ENCODE results near the gene POLR3GL. TPM values are rescaled to one million over a fixed set of nuclear protein-coding genes. Genes with fewer than 3 reads are reported as not detected.

The POLR3GL gene
- total and polyA plus RNA-seq, 2 experiments from 2014 or later, result 3.1 to 9.5 TPM

DNA sequence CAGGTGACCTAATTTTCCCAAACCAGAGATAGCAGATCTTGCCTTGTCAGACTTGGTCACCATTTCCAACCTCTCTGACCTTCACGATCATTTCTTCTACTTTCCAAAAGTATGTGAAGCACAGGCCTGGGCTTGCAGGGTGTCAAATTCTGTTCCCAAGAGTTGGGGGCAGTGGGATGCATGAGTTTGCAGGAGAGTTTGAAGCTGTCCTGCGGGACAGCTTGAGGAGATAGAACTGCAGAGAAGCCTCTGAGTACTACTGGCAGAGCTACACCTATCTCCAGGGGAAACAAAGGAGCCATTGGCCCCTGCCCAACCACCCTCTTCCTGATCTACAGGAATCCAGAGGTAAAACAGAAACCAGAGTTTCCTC lies 20.6 kb downstream of the POLR3GL start:
- Histone ChIP-seq H3K4me3 (no peak overlapping the region), H3K27ac (ENCODE audit: low read depth) (no peak overlapping the region)
- no peak for DNase-seq (ENCODE audit: low spot score)

More for the DNA sequence above, 20.6 kb downstream of the POLR3GL start:
- no peak for TF ChIP-seq STAT1 (IDR thresholded peaks at IDR 0.05; ENCODE audit: unreplicated experiment)
- TF ChIP-seq CREB1 (CRISPR knock-in tag; IDR thresholded peaks at IDR 0.05; ENCODE audit: low read depth), result no peak
- no peak for TF ChIP-seq EZH2phosphoT487 (IDR thresholded peaks at IDR 0.05; ENCODE audit: unreplicated experiment)
- TF ChIP-seq NANOG (IDR thresholded peaks at IDR 0.05; ENCODE audit: borderline replicate concordance), result no peak
- TF ChIP-seq, protein P1, sequence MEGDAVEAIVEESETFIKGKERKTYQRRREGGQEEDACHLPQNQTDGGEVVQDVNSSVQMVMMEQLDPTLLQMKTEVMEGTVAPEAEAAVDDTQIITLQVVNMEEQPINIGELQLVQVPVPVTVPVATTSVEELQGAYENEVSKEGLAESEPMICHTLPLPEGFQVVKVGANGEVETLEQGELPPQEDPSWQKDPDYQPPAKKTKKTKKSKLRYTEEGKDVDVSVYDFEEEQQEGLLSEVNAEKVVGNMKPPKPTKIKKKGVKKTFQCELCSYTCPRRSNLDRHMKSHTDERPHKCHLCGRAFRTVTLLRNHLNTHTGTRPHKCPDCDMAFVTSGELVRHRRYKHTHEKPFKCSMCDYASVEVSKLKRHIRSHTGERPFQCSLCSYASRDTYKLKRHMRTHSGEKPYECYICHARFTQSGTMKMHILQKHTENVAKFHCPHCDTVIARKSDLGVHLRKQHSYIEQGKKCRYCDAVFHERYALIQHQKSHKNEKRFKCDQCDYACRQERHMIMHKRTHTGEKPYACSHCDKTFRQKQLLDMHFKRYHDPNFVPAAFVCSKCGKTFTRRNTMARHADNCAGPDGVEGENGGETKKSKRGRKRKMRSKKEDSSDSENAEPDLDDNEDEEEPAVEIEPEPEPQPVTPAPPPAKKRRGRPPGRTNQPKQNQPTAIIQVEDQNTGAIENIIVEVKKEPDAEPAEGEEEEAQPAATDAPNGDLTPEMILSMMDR (conservative IDR thresholded peaks at IDR 0.05; ENCODE audit: low read depth in 2 of 2), result no peak
- TF ChIP-seq, protein P2, sequence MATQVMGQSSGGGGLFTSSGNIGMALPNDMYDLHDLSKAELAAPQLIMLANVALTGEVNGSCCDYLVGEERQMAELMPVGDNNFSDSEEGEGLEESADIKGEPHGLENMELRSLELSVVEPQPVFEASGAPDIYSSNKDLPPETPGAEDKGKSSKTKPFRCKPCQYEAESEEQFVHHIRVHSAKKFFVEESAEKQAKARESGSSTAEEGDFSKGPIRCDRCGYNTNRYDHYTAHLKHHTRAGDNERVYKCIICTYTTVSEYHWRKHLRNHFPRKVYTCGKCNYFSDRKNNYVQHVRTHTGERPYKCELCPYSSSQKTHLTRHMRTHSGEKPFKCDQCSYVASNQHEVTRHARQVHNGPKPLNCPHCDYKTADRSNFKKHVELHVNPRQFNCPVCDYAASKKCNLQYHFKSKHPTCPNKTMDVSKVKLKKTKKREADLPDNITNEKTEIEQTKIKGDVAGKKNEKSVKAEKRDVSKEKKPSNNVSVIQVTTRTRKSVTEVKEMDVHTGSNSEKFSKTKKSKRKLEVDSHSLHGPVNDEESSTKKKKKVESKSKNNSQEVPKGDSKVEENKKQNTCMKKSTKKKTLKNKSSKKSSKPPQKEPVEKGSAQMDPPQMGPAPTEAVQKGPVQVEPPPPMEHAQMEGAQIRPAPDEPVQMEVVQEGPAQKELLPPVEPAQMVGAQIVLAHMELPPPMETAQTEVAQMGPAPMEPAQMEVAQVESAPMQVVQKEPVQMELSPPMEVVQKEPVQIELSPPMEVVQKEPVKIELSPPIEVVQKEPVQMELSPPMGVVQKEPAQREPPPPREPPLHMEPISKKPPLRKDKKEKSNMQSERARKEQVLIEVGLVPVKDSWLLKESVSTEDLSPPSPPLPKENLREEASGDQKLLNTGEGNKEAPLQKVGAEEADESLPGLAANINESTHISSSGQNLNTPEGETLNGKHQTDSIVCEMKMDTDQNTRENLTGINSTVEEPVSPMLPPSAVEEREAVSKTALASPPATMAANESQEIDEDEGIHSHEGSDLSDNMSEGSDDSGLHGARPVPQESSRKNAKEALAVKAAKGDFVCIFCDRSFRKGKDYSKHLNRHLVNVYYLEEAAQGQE (IDR thresholded peaks at IDR 0.05; ENCODE audit: unreplicated experiment), result no peak
- TF ChIP-seq ZNF114 (CRISPR knock-in tag; IDR thresholded peaks at IDR 0.05), result no peak
- H3K27ac Mint-ChIP-seq, result peak overlapping the region; percentile 43; the same call in 1 of the 2 replicates
- H3K4me1 Mint-ChIP-seq, result peaks cover 28% of the 10 kb centered on the region
- no peaks in the 10 kb centered on the region for H3K79me2 ChIP-seq (replicated peaks; ENCODE audit: insufficient read depth)
- H3K4me2 ChIP-seq, result peak overlapping the region; percentile 37; the same call in 1 of the 2 replicates
- no peaks in the 10 kb centered on the region for H3F3A ChIP-seq (replicated peaks; ENCODE audit: low read depth)
- H2AFZ ChIP-seq, result peak overlapping the region; percentile 45; the same call in 1 of the 2 replicates
- ATAC-seq, result peak; percentile 32
- H4K20me1 ChIP-seq (replicated peaks; ENCODE audit: insufficient read depth), result no peaks in the 10 kb centered on the region
- no peak overlapping the region; the same call in 2 of the 3 replicates for H3K4me3 Mint-ChIP-seq
- H3K36me3 ChIP-seq (ENCODE audit: insufficient read depth), result no peaks in the 10 kb centered on the region
- H3K36me3 Mint-ChIP-seq (ENCODE audit: low read depth), result no peaks in the 10 kb centered on the region
- H3K27me3 Mint-ChIP-seq (ENCODE audit: insufficient read depth, low read depth, poor library complexity), result peaks cover 3% of the 10 kb centered on the region
- no peaks in the 10 kb centered on the region for H3K9me2 ChIP-seq (ENCODE audit: insufficient read depth)
- no peaks in the 10 kb centered on the region for H3K9me3 Mint-ChIP-seq
- H3K4me1 ChIP-seq (ENCODE audit: insufficient read depth), result peaks cover 10% of the 10 kb centered on the region
- H3K27me3 ChIP-seq (ENCODE audit: insufficient read depth), result no peaks in the 10 kb centered on the region
